IMR-90 (cell line): ENCODE measurements around the gene C19orf73.

Experiments used
- CTCF ChIP-seq: conservative IDR thresholded peaks from 2 replicates; pipeline ENCODE4 v1.5.1; 2012; ENCODE audit warnings: mild to moderate bottlenecking, low read depth, low read length, improper control_type of control experiment
- POLR2A ChIP-seq: IDR thresholded peaks from 2 replicates; pipeline ENCODE4 v1.6.1; 2012; ENCODE audit warnings: mild to moderate bottlenecking, low read depth, low read length

- TF ChIP-seq POLR2A (no peak), CTCF (no peak)
These were observed 1.0 kb downstream of the C19orf73 start for GRCh38 chr19:49117677-49118564.
